ENCODE data around the gene IQGAP3.

DNA sequence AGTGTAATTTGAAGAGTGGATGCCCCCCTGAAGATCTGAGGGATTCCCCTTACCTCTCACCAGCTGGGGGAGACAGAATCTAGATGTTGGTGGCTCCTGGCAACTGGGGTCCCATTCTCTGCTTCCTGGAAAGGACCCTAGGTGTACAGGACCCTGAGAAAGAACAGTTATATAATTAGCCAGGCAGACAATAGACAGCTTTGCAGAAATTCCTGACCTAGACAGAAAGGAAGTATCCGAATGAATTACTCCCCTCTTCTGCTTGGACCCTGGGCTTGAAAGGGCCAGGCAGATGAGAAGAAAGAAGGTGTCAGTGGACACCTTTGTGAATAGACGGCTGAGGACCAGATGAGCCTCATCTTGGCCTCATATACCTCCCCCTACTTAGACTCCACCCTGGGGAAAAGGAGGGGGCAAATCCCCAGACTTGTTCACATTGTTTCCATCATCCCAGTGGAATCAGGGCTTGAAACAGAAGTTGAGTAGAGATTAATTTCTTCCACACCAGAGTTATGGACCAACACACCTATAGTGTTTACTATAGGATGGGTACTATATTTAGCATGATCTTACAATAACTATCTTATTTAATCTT is 1.8 kb upstream of the IQGAP3 start:
- TF ChIP-seq, protein P1, sequence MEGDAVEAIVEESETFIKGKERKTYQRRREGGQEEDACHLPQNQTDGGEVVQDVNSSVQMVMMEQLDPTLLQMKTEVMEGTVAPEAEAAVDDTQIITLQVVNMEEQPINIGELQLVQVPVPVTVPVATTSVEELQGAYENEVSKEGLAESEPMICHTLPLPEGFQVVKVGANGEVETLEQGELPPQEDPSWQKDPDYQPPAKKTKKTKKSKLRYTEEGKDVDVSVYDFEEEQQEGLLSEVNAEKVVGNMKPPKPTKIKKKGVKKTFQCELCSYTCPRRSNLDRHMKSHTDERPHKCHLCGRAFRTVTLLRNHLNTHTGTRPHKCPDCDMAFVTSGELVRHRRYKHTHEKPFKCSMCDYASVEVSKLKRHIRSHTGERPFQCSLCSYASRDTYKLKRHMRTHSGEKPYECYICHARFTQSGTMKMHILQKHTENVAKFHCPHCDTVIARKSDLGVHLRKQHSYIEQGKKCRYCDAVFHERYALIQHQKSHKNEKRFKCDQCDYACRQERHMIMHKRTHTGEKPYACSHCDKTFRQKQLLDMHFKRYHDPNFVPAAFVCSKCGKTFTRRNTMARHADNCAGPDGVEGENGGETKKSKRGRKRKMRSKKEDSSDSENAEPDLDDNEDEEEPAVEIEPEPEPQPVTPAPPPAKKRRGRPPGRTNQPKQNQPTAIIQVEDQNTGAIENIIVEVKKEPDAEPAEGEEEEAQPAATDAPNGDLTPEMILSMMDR (IDR thresholded peaks at IDR 0.05): no peak
- no peak for TF ChIP-seq POLR2A (IDR thresholded peaks at IDR 0.05)
- no peak for TF ChIP-seq EP300 (IDR thresholded peaks at IDR 0.05)
- no peak for TF ChIP-seq POLR2AphosphoS5 (IDR thresholded peaks at IDR 0.05)
